NCI-H128 (cell line): ENCODE measurements around the gene MOB1A.
"Not testable (repeated sequence)": the region's sequence is repeated elsewhere in the genome, so short reads cannot be mapped to it uniquely, and the experiment has no call there.

ENCODE experiments used
- DNase-seq: peaks from one replicate; lab custom pipeline; 2025; ENCODE audit not compliant: unreplicated experiment; lab: John Stamatoyannopoulos, UW

The MOB1A gene

GRCh38 chr2:74178211-74179062 lies at the start of gene MOB1A:
Gene MOB1A (minus strand): TSS chr2:74178879. CDS start chr2:74178674, 205 bp downstream.
- peak; percentile 99 for DNase-seq

GRCh38 chr2:74227646-74228045 lies 49.0 kb upstream of the MOB1A start:
- DNase-seq: no peak

DNA sequence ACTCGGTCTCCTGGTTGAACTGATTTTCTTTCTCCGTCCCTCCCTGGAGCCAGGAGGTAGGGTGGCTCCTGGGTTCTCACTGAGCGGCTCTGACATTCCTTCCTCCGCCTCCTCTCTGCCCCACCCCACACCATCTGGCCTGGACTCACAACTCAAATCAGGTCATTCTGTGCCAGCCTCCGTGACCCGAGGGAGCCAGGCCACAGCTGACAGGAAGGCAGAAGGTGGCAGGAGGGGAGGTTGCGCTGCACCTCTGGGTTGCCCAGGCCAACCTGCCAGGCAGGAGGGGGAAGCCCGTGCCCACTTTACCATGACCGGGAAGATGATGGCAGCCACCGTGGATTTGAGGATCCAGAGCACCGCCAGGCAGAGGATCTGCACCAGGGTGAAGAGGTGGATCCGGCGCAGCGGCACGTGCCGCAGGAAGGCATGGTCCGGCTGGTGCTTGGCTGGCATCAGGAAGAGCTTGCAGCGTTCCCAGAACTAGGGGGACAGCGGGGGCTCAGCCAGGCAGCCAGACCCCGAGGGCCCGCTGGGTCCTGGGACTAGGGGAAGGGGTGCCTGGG lies 48.1 kb upstream of the MOB1A start:
- no peak for DNase-seq

DNA sequence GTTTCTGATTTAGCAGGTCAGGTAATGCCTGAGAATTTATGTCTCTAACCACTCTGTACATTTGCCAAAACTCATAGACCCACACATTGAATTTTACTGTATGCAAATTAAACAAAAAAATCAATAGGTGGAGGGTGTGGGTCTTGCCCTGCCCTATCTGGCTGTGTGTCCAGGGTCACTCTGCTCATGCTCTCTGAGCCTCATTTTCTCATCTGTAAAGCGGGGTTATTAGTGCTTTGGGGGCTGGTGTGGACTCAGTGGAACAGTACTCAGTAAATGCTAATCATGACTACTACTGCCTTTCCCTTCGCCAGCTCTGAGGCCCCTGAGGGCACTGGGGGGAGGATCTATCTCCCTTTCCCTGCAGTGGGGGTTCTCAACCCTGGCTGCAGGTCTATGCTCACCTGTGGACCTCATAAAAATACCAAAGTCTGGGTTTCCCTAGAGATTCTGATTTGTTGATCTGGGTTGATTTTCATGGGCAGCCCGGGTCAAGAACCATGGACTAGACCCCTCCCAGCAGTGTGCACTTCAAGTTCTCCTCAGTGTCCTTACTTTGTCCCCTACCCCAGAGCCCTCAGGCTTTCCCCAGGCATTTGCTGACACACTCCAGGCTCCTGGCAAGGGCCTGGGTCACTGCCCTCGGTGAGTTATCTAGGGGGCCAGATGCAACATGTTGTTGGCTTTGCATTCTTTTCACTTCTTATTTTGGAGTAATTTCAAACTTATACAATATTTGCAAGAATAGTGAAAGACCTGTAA lies 47.2 kb upstream of the MOB1A start:
- DNase-seq: no peak

DNA sequence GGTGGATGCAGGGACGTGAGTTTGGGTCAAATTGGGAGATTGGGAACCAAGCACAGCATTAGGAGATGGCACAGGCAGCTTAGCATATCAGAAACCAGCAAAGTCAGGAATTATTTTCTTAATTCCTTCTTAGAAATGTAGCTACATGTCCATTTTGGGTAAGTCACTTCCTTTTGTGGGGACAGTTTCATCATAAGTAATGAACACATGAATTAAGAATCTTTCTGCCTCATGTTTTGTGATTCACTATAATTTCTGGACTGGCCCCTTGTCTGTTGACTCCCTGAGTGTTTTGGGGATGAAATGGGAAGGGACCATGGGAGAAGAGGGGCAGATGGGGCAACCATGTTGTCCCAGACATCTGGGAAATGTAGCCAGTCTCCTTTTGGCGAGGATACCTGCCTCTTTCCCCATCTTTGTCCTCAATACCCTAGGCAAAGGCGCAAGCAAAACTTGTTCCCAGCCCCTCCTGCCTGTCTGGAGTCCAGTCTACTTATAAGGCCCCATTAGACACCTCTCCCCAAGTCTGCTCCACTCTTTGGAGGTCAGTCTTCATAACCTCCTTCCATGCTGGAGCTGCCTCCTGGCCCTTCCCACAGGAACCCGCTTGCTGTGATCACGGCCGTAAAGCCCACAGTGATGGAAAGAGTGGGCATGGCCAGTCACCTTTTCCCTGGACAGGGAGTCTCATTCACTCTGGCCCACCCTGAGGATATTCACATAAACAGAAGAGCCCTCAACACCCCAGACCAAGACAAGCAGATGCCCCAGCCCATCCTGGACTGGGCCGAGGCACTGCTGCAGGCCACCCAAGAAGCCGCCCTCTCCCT lies 45.5 kb upstream of the MOB1A start:
- no peak for DNase-seq

DNA sequence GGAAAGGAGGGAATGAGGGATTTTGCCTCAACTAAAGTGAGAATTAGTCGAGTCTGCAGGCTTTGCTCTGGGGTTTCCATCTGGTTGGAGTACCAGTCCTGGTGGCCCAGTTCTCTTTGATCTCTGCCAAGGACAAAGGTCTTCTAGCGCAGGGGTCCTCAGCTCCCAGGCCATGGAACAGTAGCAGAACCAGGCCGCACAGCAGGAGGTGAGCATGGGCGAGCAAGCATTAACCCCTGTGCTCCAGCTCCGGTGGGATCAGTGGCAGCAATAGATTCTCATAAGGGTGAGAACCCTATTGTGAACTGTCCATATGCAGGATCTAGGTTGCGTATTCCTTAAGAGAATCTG lies 43.6 kb upstream of the MOB1A start:
- DNase-seq: no peak

- no peak for DNase-seq
These were observed 43.1 kb upstream of the MOB1A start for GRCh38 chr2:74221604-74222299.

DNA sequence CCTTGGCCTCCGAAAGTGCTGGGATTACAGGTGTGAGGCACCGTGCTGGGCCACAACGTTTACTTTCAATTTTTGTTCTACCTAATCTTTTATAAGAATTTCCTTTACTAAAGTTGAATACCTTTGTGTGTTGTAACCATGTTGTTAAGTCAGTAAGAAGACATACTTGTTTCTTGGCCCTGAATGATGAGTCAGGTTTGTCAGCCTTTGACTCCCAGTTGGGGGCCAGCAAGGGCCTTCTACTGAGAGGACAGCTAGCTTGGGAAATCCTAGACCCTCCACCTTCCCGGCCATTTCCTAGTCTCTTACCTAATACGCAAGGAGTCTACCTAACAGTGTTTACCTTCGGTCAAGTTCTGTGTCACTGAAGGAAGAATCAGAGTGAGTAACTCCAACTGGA lies 42.4 kb upstream of the MOB1A start:
- DNase-seq: no peak

- no peak for DNase-seq
These were observed 41.3 kb upstream of the MOB1A start for GRCh38 chr2:74219846-74220486.

- DNase-seq: no peak
These were observed 38.0 kb upstream of the MOB1A start for GRCh38 chr2:74216642-74217041.

DNA sequence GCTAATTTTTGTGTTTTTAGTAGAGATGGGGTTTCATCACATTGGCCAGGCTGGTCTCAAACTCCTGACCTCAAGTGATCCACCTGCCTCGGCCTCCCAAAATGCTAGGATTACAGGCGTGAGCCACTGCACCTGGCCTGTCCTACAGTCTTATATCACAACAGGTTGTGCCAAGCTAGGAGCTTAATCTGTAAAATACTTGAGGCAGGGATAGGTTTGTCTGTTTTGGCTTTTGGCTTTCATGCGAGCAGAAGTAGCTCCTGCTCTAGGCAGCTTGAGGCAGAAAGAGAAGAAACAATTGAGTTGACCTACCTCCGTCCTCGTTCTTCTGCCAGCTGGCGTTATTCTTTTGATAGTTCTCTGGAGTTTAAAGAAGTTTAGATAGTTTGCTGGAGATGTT lies 37.1 kb upstream of the MOB1A start:
- DNase-seq: not testable (repeated sequence)

- no peak for DNase-seq
These were observed 34.2 kb upstream of the MOB1A start for GRCh38 chr2:74212702-74213410.

DNA sequence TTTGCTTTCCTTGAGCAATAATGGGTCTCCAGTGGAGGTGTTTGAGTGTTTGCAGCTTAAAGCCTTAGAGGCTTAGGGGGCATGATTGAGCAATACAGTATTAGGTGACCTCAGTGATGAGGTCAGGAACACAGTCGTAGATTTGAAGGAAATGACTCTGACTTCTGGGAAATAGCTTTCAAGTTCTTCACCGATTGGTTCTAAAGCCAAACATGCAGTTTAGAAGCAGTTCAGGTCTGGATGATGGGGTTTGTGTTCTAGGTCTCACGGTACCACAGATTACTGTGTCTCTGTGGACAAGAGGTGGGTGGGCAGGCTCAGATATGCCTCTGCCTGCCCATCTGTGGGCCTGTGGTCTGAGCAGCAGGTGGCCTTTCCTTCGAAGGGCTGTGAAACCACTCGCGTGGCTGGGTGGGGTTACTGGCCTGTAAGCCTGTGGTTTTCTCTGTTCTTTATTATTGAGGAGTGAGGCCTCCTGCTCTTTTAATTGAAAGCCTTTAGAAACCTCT lies 27.6 kb upstream of the MOB1A start:
- no peak for DNase-seq

GRCh38 chr2:74205596-74205995 lies 26.9 kb upstream of the MOB1A start:
- no peak for DNase-seq

- no peak for DNase-seq
These were observed 26.4 kb upstream of the MOB1A start for GRCh38 chr2:74205113-74205512.

GRCh38 chr2:74204436-74204835 lies 25.8 kb upstream of the MOB1A start:
- DNase-seq: no peak

DNA sequence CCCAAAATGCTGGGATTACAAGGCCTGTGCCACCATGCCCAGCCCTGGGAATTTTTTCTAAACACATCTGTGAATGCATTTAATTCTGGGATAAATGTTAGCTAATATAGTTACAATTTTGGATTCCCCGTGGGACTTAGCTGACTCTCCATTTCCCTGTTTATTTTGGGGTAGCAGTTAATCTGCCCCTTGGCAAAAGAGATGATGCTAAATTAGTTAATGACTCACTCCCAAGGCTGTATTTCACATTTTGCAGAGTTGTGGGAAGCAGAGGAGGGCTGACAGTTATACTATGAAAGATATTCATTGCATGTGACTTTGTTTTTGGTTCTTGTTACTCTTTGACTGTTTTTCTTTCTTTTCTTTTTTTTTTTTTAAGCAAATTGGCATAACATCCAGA lies 22.9 kb upstream of the MOB1A start:
- no peak for DNase-seq

DNA sequence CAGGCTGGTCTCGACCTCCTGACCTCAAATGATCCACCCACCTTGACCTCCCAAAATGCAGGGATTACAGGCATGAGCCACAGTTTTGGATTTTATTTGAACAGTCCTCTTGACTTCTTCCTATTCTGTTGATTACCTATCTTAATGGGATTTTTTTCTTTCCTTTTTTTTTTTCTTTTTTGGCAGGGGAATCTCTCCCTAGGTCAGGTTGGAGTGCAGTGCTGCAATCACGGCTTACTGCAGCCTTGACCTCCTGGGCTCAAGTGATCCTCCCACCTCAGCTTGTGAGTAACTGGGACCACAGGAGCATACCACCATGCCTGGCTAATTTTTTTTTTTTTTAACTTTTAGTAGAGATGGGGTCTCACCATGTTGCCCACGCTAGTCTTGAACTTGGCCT lies 22.5 kb upstream of the MOB1A start:
- DNase-seq: no peak

- DNase-seq: no peak
These were observed 21.2 kb upstream of the MOB1A start for GRCh38 chr2:74199871-74200305.
